ENCODE measurements around the gene NBAS.

DNA sequence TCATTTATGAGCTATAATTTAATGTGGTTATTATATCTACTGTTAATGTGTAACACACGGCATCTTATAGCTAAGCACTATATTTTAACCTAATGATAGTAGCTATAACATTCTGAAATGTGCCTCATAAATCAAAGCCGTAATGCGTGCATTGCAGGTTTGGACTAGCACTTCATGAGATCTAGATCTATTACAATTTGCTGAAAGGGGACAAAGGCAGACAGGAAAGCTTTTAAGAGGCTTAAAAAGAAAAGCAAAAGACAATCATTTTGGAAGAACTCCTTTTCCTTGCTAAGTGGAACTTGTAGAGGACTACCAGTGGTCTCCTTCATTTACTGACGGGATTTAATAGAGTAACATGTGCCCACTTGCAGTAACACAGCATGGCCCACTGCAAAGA lies 213.1 kb downstream of the NBAS start:
- TF ChIP-seq CTCF (tag by site-specific recombination; IDR thresholded peaks at IDR 0.05) (no peak), ZNF830 (tag by site-specific recombination; IDR thresholded peaks at IDR 0.05; ENCODE audit: low read depth) (no peak), HOXD13 (CRISPR knock-in tag; IDR thresholded peaks at IDR 0.05; ENCODE audit: borderline replicate concordance) (no peak), SP3 (tag by site-specific recombination; IDR thresholded peaks at IDR 0.05) (no peak), ZNF174 (tag by site-specific recombination; IDR thresholded peaks at IDR 0.05) (no peak), OSR2 (tag by site-specific recombination; IDR thresholded peaks at IDR 0.05) (peak; percentile 64), KLF10 (tag by site-specific recombination; IDR thresholded peaks at IDR 0.05) (no peak), ZNF184 (tag by site-specific recombination; IDR thresholded peaks at IDR 0.05) (no peak)
- TF ChIP-seq, protein P1, sequence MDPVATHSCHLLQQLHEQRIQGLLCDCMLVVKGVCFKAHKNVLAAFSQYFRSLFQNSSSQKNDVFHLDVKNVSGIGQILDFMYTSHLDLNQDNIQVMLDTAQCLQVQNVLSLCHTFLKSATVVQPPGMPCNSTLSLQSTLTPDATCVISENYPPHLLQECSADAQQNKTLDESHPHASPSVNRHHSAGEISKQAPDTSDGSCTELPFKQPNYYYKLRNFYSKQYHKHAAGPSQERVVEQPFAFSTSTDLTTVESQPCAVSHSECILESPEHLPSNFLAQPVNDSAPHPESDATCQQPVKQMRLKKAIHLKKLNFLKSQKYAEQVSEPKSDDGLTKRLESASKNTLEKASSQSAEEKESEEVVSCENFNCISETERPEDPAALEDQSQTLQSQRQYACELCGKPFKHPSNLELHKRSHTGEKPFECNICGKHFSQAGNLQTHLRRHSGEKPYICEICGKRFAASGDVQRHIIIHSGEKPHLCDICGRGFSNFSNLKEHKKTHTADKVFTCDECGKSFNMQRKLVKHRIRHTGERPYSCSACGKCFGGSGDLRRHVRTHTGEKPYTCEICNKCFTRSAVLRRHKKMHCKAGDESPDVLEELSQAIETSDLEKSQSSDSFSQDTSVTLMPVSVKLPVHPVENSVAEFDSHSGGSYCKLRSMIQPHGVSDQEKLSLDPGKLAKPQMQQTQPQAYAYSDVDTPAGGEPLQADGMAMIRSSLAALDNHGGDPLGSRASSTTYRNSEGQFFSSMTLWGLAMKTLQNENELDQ (tag by site-specific recombination; IDR thresholded peaks at IDR 0.05; ENCODE audit: low read depth): no peak
- TF ChIP-seq, protein P2, sequence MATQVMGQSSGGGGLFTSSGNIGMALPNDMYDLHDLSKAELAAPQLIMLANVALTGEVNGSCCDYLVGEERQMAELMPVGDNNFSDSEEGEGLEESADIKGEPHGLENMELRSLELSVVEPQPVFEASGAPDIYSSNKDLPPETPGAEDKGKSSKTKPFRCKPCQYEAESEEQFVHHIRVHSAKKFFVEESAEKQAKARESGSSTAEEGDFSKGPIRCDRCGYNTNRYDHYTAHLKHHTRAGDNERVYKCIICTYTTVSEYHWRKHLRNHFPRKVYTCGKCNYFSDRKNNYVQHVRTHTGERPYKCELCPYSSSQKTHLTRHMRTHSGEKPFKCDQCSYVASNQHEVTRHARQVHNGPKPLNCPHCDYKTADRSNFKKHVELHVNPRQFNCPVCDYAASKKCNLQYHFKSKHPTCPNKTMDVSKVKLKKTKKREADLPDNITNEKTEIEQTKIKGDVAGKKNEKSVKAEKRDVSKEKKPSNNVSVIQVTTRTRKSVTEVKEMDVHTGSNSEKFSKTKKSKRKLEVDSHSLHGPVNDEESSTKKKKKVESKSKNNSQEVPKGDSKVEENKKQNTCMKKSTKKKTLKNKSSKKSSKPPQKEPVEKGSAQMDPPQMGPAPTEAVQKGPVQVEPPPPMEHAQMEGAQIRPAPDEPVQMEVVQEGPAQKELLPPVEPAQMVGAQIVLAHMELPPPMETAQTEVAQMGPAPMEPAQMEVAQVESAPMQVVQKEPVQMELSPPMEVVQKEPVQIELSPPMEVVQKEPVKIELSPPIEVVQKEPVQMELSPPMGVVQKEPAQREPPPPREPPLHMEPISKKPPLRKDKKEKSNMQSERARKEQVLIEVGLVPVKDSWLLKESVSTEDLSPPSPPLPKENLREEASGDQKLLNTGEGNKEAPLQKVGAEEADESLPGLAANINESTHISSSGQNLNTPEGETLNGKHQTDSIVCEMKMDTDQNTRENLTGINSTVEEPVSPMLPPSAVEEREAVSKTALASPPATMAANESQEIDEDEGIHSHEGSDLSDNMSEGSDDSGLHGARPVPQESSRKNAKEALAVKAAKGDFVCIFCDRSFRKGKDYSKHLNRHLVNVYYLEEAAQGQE (tag by site-specific recombination; IDR thresholded peaks at IDR 0.05): no peak
